RWPE2 (cell line): Measurements from ENCODE around the gene MINDY3.

ENCODE experiments used
- ATAC-seq: fragments of 200-7000 bp; cut with Tn5 transposase; 3 replicates; pipeline ENCODE4 v1.9.1; 2021; ENCODE audit warnings: low read depth
- DNase-seq: peaks from one replicate; pipeline ENCODE4 v3.0.0-alpha.2; 2020; ENCODE audit warnings: low spot score
- H3K27ac ChIP-seq: fragments of 450-650 bp; 2 replicates; pipeline ENCODE4 v1.5.1; 2017; ENCODE audit warnings: mild to moderate bottlenecking; ENCODE audit not compliant: poor library complexity, severe bottlenecking
- H3K27me3 ChIP-seq: fragments of 250-450 bp; sonication (Bioruptor Pico); 2 replicates; pipeline ENCODE4 v1.5.1; 2021; ENCODE audit warnings: mild to moderate bottlenecking, moderate library complexity; ENCODE audit not compliant: insufficient read depth, poor library complexity, severe bottlenecking
- H3K36me3 ChIP-seq: fragments of 250-450 bp; sonication (Bioruptor Pico); 2 replicates; pipeline ENCODE4 v1.5.1; 2020; ENCODE audit warnings: low read depth, mild to moderate bottlenecking, moderate library complexity
- H3K4me1 ChIP-seq: fragments of 250-450 bp; sonication (Bioruptor Pico); 2 replicates; pipeline ENCODE4 v1.5.1; 2021; ENCODE audit warnings: mild to moderate bottlenecking, moderate library complexity; ENCODE audit not compliant: insufficient read depth, poor library complexity, severe bottlenecking
- H3K4me3 ChIP-seq: fragments of 250-450 bp; sonication (Bioruptor Pico); 2 replicates; pipeline ENCODE4 v1.5.1; 2021; ENCODE audit warnings: mild to moderate bottlenecking, moderate library complexity; ENCODE audit not compliant: severe bottlenecking
- H3K9me3 ChIP-seq: fragments of 250-450 bp; sonication (Bioruptor Pico); 2 replicates; pipeline ENCODE4 v1.5.1; 2021; ENCODE audit warnings: mild to moderate bottlenecking, moderate library complexity; ENCODE audit not compliant: severe bottlenecking
- CTCF ChIP-seq: fragments of 450-650 bp; IDR thresholded peaks from one replicate; pipeline ENCODE4 v1.5.1; 2017; ENCODE audit warnings: mild to moderate bottlenecking, moderate library complexity; ENCODE audit not compliant: poor library complexity, severe bottlenecking

The MINDY3 gene

GRCh38 chr10:15859906-15860691 lies at the start of gene MINDY3:
Gene MINDY3 (minus strand): TSS chr10:15860507. CDS start chr10:15860299, 208 bp downstream.
- TF ChIP-seq CTCF, result peak; percentile 15
- peak; percentile 90 for ATAC-seq
- H3K36me3 ChIP-seq, result no peaks in the 10 kb centered on the region
- no peaks in the 10 kb centered on the region for H3K9me3 ChIP-seq
- peaks cover 11% of the 10 kb centered on the region for H3K4me1 ChIP-seq
- peak; percentile 61 for DNase-seq
- peak within 1 kb of the TSS; percentile 45 for H3K27ac ChIP-seq
- H3K4me3 ChIP-seq, result peak within 1 kb of the TSS; percentile 92
- H3K27me3 ChIP-seq, result peaks cover 17% of the 10 kb centered on the region

DNA sequence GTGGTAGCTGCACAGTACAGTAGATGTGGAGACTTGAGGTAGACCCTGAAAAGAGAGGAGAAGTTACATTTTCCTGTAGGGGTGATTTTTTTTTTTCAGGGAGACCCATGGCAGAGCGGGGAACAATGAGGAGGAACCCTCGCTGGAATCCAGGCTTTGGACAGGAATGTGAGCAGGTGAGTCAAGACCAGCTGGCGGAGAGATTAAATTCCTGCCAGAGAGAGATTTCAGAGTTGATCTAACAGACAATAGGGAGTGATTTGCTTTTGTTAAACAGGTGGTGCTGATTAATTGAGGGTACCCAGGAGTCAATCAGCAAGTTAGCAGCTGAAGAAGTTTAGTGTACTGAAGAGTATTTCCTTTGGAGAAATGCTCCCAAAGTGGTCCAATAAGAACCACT lies 41.6 kb upstream of the MINDY3 start:
- ATAC-seq, result peak; percentile 41; the same call in 2 of the 3 replicates

DNA sequence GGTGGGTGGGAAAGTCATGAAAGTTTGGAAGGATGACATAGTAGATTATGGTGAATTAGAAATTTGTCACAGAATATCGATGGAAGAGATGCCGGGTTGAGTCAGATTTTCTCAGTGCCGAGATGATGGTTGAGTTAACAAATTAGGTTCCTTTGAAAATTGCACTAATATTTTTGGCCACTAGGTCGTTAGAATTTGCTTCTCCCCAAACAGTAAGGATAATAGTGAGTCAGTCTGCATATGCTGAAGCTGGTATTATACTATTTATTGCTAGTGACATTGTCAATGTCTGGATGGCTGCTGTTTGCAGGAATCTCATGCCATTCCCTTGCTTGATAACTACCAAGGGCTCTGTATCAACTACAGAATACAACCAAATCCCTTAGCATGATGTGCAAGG lies 37.7 kb upstream of the MINDY3 start:
- Histone ChIP-seq H3K4me1 (no peaks in the 10 kb centered on the region), H3K4me3 (no peak overlapping the region), H3K27me3 (no peaks in the 10 kb centered on the region), H3K27ac (no peak overlapping the region), H3K9me3 (no peaks in the 10 kb centered on the region), H3K36me3 (no peaks in the 10 kb centered on the region)
- peak; percentile 21 for TF ChIP-seq CTCF
- DNase-seq (no peak), ATAC-seq (no peak)

More for the DNA sequence above, 41.6 kb upstream of the MINDY3 start:
- no peak for DNase-seq
- no peak overlapping the region for H3K27ac ChIP-seq
- H3K4me1 ChIP-seq, result no peaks in the 10 kb centered on the region
- H3K9me3 ChIP-seq, result no peaks in the 10 kb centered on the region
- no peaks in the 10 kb centered on the region for H3K27me3 ChIP-seq
- no peaks in the 10 kb centered on the region for H3K36me3 ChIP-seq
- no peak overlapping the region for H3K4me3 ChIP-seq
- no peak for TF ChIP-seq CTCF

- Histone ChIP-seq H3K27me3 (no peaks in the 10 kb centered on the region), H3K9me3 (no peaks in the 10 kb centered on the region), H3K4me1 (no peaks in the 10 kb centered on the region), H3K36me3 (no peaks in the 10 kb centered on the region), H3K4me3 (no peak overlapping the region), H3K27ac (no peak overlapping the region)
- no peak for DNase-seq
- no peak for TF ChIP-seq CTCF
- no peak for ATAC-seq
Observed at GRCh38 chr10:15897287-15897686, 37.0 kb upstream of the MINDY3 start.

DNA sequence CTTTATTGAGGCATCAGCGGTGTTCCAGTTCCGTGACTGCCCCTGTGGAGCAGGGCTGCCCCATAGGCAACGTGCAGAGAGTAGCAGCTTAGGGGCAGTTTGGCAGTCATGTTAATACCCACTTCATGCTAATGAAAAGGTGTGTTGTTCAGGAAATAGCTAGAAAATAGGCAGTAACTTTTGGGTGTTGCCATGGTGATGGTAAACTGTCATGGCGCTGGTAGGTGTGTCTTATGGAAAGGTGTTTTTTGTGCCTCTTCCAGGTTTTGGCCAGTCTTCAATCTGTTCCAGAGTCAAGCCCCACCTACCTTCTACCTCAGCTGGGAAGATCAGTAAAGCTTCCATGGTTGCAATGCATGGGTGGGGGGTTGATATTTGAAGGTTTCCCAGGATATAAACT lies 36.3 kb upstream of the MINDY3 start:
- Histone ChIP-seq H3K4me3 (no peak overlapping the region), H3K4me1 (no peaks in the 10 kb centered on the region), H3K36me3 (no peaks in the 10 kb centered on the region), H3K27me3 (no peaks in the 10 kb centered on the region), H3K9me3 (no peaks in the 10 kb centered on the region), H3K27ac (no peak overlapping the region)
- TF ChIP-seq CTCF, result no peak
- DNase-seq (no peak), ATAC-seq (no peak)
